NB4 (cell line): Measurements from ENCODE around the gene SGO2.

Experiments used
- CTCF ChIP-seq: IDR thresholded peaks from one replicate; pipeline ENCODE4 v1.5.1; 2012; ENCODE audit warnings: low read depth, low read length
- POLR2A ChIP-seq: IDR thresholded peaks from 2 replicates; pipeline ENCODE4 v1.6.1; 2011; ENCODE audit warnings: mild to moderate bottlenecking; ENCODE audit not compliant: insufficient read length; ENCODE audit errors: extremely low read depth

DNA sequence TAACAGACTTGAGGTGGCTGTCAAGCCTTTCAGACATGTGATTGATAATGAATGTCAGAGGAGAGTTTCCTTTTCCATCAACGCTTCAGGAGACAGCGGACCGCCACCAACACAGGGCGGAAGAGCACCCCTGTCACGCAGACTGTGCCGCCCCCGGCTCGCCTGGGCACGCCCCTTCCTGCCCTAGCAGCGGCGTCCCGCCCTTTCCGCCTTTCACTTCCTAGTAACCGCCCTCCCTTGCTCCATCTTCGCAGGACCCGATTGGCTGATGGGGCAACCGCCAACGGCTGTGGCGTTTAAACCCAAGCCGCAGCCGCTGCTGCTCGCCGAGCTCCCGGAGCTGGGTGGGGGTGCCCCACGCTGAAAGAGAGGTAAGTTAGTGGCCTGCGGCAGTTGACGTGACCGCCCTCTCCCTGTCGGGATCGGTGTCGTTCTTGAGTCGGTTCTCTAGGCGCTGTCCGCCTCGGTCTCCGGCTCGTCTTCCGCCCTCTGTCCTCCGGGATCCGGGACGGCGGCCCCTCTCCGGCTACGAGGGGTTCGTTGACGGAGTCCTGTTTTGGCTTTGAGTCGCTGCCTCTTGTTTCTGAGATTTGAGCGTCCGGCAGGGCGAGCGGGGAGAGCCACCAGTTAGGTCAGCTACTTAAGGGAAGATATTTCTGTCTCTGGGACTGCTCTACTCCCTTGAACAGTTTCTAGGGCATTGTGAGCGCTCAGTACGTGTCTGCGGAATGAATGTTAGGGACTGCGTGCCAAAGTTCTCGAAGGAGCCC is at the start of gene SGO2:
- TF ChIP-seq CTCF: no peak
- peak; percentile 65 for TF ChIP-seq POLR2A
